RWPE2 (cell line): ENCODE results near the gene HYCC1.

ENCODE experiments used
- ATAC-seq: fragments of 200-7000 bp; cut with Tn5 transposase; 3 replicates; pipeline ENCODE4 v1.9.1; 2021; ENCODE audit warnings: low read depth
- DNase-seq: peaks from one replicate; pipeline ENCODE4 v3.0.0-alpha.2; 2020; ENCODE audit warnings: low spot score
- H3K27ac ChIP-seq: fragments of 450-650 bp; 2 replicates; pipeline ENCODE4 v1.5.1; 2017; ENCODE audit warnings: mild to moderate bottlenecking; ENCODE audit not compliant: poor library complexity, severe bottlenecking
- H3K27me3 ChIP-seq: fragments of 250-450 bp; sonication (Bioruptor Pico); 2 replicates; pipeline ENCODE4 v1.5.1; 2021; ENCODE audit warnings: mild to moderate bottlenecking, moderate library complexity; ENCODE audit not compliant: insufficient read depth, poor library complexity, severe bottlenecking
- H3K36me3 ChIP-seq: fragments of 250-450 bp; sonication (Bioruptor Pico); 2 replicates; pipeline ENCODE4 v1.5.1; 2020; ENCODE audit warnings: low read depth, mild to moderate bottlenecking, moderate library complexity
- H3K4me1 ChIP-seq: fragments of 250-450 bp; sonication (Bioruptor Pico); 2 replicates; pipeline ENCODE4 v1.5.1; 2021; ENCODE audit warnings: mild to moderate bottlenecking, moderate library complexity; ENCODE audit not compliant: insufficient read depth, poor library complexity, severe bottlenecking
- H3K4me3 ChIP-seq: fragments of 250-450 bp; sonication (Bioruptor Pico); 2 replicates; pipeline ENCODE4 v1.5.1; 2021; ENCODE audit warnings: mild to moderate bottlenecking, moderate library complexity; ENCODE audit not compliant: severe bottlenecking
- H3K9me3 ChIP-seq: fragments of 250-450 bp; sonication (Bioruptor Pico); 2 replicates; pipeline ENCODE4 v1.5.1; 2021; ENCODE audit warnings: mild to moderate bottlenecking, moderate library complexity; ENCODE audit not compliant: severe bottlenecking
- CTCF ChIP-seq: fragments of 450-650 bp; IDR thresholded peaks from one replicate; pipeline ENCODE4 v1.5.1; 2017; ENCODE audit warnings: mild to moderate bottlenecking, moderate library complexity; ENCODE audit not compliant: poor library complexity, severe bottlenecking

Gene HYCC1

GRCh38 chr7:23000597-23001360 lies 13.2 kb downstream of the HYCC1 start:
- Histone ChIP-seq H3K4me3 (no peak overlapping the region), H3K27ac (no peak overlapping the region), H3K9me3 (no peaks in the 10 kb centered on the region), H3K36me3 (no peaks in the 10 kb centered on the region; the same call in 1 of the 2 replicates), H3K27me3 (no peaks in the 10 kb centered on the region), H3K4me1 (peaks cover 38% of the 10 kb centered on the region)
- TF ChIP-seq CTCF: no peak
- DNase-seq (no peak), ATAC-seq (no peak)

DNA sequence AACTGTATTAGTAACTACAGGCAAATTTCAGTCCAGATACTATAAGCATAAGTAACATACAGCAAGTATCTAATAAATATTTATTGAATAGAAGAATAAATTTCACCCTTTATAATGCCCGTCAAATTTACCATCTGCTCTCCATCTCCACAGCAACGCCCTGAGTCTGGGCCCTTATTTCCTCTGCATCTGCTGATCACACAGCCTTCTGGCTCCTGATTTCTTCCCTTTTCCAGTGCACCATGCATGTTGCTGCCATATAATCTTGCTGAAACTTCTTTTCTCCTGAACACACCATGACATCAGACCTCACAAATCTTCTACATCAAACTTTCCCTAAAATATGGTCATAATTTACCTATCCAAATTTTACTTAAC lies 15.4 kb downstream of the HYCC1 start:
- peak overlapping the region; percentile 22 for H3K27ac ChIP-seq
- no peak for ATAC-seq
- no peaks in the 10 kb centered on the region; the same call in 1 of the 2 replicates for H3K36me3 ChIP-seq
- no peaks in the 10 kb centered on the region for H3K27me3 ChIP-seq
- H3K4me1 ChIP-seq: peaks cover 28% of the 10 kb centered on the region
- H3K4me3 ChIP-seq: no peak overlapping the region
- TF ChIP-seq CTCF: no peak
- no peak for DNase-seq
- no peaks in the 10 kb centered on the region for H3K9me3 ChIP-seq

GRCh38 chr7:22997871-22998518 lies 15.9 kb downstream of the HYCC1 start:
- Histone ChIP-seq H3K27me3 (no peaks in the 10 kb centered on the region), H3K27ac (peak overlapping the region; percentile 22), H3K9me3 (no peaks in the 10 kb centered on the region), H3K4me1 (peaks cover 28% of the 10 kb centered on the region), H3K36me3 (no peaks in the 10 kb centered on the region; the same call in 1 of the 2 replicates), H3K4me3 (no peak overlapping the region)
- TF ChIP-seq CTCF: no peak
- ATAC-seq: no peak
- no peak for DNase-seq

- no peak for DNase-seq
- H3K27ac ChIP-seq: no peak overlapping the region
- H3K4me1 ChIP-seq: peaks cover 28% of the 10 kb centered on the region
- H3K4me3 ChIP-seq: no peak overlapping the region
- no peaks in the 10 kb centered on the region; the same call in 1 of the 2 replicates for H3K36me3 ChIP-seq
- 0 out of 3 replicates have a peak, but pooled peaks have one; percentile 36 for ATAC-seq
- H3K9me3 ChIP-seq: no peaks in the 10 kb centered on the region
- no peaks in the 10 kb centered on the region for H3K27me3 ChIP-seq
- TF ChIP-seq CTCF: no peak
These were observed 17.5 kb downstream of the HYCC1 start for GRCh38 chr7:22996470-22996869.

DNA sequence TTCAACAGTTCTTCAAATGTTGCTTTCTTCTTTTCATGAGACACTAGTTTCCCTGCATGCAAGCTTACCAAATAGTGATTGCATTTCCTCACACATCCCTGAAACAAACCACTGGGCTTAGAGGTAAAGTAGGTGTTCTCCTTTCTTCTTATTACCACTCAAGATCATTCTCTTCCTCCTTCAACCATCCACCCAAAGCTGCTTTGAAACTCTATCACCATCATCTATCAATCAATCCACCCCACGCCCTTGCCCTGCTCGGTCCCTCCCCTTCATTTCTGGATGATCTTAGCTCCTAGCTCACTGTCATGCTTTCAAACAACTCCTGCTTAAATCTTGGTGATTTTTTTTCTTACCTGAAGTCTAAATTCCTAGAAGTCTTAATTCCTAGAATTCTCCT lies 18.9 kb downstream of the HYCC1 start:
- H3K36me3 ChIP-seq: peaks cover 11% of the 10 kb centered on the region
- no peak for TF ChIP-seq CTCF
- ATAC-seq: no peak
- no peak overlapping the region for H3K27ac ChIP-seq
- H3K9me3 ChIP-seq: no peaks in the 10 kb centered on the region
- DNase-seq: no peak
- H3K4me3 ChIP-seq: no peak overlapping the region
- peaks cover 38% of the 10 kb centered on the region for H3K4me1 ChIP-seq
- H3K27me3 ChIP-seq: no peaks in the 10 kb centered on the region
